Measurements from ENCODE around the gene ANAPC15.

The ANAPC15 gene

DNA sequence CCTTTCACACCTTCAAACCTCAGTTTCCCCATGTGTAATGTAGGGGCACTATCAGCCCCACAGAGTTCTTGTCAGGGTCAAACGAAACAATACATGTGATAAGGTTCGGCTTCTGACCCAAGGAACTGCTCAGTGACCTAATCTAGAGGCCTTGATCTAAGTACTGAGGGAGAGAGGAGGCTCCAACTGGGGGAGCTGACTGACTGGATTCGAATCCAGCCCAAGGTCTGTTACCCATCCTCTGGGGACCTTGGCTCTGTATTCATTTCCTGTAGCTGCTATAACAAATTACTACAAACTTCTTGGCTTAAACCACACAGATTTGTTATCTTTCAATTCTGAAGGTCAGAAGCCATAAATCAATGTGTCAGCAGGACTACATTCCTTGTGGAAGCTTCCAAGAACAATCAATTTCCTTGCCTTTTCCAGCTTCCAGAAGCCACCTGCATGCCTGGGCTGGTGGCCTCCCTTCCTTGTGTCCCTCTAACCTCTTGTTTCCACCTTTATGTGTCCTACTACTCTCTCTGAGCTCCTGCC lies 10.7 kb upstream of the ANAPC15 start:
- DNase-seq (ENCODE audit: extremely low read depth, low read depth), result no peak
- TF ChIP-seq, protein P1, sequence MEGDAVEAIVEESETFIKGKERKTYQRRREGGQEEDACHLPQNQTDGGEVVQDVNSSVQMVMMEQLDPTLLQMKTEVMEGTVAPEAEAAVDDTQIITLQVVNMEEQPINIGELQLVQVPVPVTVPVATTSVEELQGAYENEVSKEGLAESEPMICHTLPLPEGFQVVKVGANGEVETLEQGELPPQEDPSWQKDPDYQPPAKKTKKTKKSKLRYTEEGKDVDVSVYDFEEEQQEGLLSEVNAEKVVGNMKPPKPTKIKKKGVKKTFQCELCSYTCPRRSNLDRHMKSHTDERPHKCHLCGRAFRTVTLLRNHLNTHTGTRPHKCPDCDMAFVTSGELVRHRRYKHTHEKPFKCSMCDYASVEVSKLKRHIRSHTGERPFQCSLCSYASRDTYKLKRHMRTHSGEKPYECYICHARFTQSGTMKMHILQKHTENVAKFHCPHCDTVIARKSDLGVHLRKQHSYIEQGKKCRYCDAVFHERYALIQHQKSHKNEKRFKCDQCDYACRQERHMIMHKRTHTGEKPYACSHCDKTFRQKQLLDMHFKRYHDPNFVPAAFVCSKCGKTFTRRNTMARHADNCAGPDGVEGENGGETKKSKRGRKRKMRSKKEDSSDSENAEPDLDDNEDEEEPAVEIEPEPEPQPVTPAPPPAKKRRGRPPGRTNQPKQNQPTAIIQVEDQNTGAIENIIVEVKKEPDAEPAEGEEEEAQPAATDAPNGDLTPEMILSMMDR (IDR thresholded peaks at IDR 0.05; ENCODE audit: low read depth, low read length), result no peak

DNA sequence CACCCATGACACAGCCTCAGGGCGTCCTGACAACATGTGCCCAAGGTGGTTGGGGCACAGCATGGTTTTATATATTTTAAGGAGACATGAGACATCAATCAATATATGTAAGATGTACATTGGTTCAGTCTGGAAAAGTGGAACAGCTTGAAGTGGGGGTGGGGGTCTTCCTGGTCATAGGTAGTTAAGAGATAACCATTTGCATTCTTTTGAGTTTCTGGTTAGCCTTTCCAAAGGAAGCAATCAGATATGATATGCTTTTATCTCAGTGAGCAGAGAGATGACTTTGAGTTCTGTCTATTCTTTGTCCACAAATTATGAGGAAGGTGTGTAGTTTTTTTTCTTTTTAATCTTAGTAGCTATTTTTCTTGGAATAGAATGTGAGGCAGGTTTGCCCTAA lies 10.1 kb upstream of the ANAPC15 start:
- TF ChIP-seq, protein P1 (IDR thresholded peaks at IDR 0.05; ENCODE audit: low read depth, low read length), result no peak
- no peak for DNase-seq (ENCODE audit: extremely low read depth, low read depth)

DNA sequence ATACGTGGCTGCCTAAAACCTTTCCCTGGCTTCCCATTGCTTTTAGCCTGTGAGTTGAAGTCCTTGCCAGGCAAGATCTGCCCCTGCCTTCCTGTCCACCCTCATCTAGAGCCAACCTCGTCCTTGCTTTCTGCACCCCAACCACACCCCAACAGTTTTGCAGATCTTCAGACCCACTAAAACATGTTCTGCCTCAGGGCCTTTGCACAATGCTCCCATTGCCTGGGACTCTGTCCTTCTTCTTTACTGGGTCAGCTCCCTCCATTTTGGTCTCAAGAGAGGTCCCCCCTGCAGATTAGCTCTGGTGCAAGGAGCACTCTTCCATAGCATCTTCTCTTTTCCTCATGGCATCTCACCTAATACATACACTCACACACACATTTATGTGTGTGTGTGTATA lies 8.4 kb upstream of the ANAPC15 start:
- TF ChIP-seq, protein P1 (IDR thresholded peaks at IDR 0.05; ENCODE audit: low read depth, low read length), result no peak
- DNase-seq (ENCODE audit: extremely low read depth, low read depth), result no peak

DNA sequence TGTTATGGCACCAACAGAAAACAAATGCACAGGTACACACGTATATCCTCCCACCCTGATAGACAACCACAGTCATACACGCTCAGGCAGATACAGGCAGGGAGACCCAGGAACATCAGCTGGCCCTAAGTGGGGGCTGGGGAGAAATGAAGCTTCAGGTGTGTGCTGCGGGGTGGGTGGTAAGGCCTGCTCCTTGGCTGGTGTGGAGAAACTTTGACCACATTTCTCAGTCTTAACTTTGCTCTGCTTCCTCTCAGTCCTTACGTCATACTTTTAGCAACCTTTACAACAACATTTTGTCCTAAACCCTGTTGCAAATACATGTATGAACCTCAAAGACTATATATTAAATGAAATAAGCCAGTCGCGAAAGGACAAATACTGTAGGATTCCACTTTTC lies 6.7 kb upstream of the ANAPC15 start:
- TF ChIP-seq, protein P1 (IDR thresholded peaks at IDR 0.05; ENCODE audit: low read depth, low read length), result no peak
- no peak for DNase-seq (ENCODE audit: extremely low read depth, low read depth)

DNA sequence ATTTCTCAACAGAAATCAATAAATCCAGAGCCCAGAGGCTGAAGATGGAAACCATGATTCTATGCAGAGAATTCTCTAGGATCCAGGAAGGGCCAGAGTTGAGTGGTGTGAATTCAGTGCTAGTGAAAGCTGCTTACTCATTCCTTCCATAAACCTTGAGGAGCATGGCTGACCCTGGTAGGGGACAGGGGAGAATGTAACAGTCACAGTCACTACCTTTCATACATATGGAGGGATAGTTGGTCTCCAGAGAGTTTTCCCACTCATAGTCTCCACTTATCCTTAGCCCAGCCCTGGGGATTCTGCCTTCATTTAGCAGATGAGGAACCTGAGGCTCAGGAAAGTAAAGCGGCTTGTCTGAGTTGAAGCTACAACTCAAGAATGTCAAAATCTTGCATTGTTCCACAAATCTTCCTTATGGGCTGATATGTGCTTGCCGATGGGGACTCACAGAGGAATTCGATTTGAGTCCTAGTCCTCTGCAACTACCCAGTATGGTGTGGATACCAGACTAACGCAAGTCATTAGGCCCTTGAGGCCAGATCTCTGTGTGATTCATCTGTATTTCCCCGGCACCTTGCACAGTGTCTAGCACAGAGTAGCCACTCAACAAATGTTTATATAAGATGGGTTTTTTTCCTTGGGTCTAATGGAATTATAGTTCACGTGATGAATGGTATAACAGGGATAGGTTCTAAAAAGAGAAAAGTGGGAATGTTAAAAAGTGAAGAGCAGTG lies 3.7 kb upstream of the ANAPC15 start:
- TF ChIP-seq, protein P1 (IDR thresholded peaks at IDR 0.05; ENCODE audit: low read depth, low read length), result no peak

DNA sequence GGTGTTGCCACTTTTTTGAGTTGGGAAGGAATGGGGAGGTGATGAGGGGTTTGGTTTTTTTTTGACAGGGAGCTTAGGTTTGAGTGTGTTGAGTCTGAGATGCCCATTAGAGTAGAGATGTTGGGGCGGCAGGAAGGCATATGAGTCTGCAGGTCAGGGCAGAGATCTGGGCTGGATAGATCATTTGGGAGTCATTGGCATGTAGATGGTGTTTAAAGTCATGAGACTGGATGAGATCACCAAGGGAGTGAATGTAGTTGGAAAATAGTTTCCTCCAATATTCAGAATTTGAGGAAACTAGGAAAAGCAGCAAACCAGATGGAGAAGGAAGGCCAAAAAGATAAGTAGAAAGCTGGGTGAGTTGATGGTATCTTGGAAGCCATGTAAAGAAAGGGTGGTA lies 2.1 kb upstream of the ANAPC15 start:
- no peak for DNase-seq (ENCODE audit: extremely low read depth, low read depth)
- TF ChIP-seq, protein P1 (IDR thresholded peaks at IDR 0.05; ENCODE audit: low read depth, low read length), result no peak

More for the DNA sequence above, 3.7 kb upstream of the ANAPC15 start:
- no peak for DNase-seq (ENCODE audit: extremely low read depth, low read depth)

DNA sequence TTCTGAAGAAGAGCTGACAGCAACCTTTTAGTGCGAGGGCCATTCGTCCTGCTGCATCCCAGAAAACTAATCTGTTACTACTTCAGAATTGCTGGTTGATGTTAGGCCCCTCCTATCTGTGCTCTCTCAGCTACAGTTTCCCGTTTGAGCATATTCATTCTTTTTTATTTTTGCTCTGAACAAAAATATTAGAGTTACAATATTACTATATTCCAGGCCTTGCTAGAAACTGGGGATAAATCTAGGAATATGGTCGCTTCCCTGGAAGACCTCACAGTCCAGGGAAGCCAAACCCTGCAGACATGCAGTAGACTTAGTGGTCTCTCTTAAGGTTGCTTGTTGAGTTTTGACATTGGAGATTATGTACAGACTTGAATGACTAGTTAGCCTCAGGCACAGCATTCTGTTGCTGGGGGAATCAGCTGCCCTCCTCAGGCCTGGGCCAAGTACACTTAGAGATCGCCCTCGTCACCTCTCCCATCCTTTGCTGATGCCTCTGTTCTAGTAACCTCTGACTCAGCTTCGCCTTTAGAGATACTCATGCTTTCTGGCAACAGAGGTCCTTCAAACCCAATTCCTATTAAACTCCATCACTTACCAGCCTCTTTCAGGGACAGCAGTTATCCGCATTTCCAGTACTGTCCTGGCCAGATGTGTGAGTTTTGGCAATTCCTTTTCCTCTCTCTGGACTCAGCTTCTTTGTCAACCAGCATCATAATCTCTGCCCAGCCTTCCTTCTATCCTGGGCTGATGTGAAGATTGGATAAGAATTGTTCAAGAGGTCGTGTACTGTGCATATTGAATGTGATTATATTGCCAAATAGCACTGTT lies 698 bp upstream of the ANAPC15 start:
- TF ChIP-seq, protein P1 (IDR thresholded peaks at IDR 0.05; ENCODE audit: low read depth, low read length), result no peak
- DNase-seq (ENCODE audit: extremely low read depth, low read depth), result no peak

Data from AG09319 (cell line).